ENCODE results near the gene GTPBP1. TPM values are rescaled to one million over a fixed set of nuclear protein-coding genes. Genes with fewer than 3 reads are reported as not detected.

Gene GTPBP1
- polyA plus RNA-seq, 1 experiment: 29.3 TPM

DNA sequence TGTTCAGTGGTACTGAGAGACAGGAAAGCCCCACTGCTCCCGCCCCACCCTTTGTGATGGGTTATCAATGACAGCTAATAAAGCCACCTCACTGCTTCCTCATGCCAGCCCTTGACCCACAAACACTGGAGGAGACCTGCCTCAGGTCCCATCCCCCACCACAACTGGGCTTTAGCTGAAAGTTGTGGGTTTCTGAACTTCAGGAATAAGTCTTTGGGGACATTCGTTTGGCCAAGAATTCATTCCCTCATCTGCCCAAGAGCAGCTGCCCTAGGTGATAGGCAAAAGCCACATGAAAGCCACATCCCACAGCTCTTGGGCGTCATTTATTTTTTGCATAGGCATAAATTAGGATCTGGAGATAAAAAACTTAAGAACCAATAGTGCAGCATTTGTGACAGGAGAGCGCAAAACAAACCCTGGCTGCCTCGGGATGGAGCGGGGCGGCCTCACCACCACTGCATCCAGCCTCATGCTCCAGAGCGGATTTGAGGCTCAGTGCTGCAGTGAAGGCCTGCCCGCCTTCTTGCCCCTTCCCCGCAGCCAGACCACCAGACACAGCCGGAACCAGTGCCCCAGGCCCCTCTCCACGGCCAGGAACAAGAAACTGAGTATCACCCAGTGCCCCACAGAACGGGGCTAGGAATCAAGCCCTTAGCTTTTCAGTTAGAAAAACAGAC, 28.8 kb downstream of the GTPBP1 start:
- ChIA-PET POLR2A (interaction anchor here (0.9 kb wide), 1 partner anchor 16 kb away, joined by 3 read pairs; no protein-coding TSS in a partner anchor), CTCF (interaction anchor here (2.9 kb wide), 1 partner anchor 10 kb away, joined by 19 read pairs; no protein-coding TSS in a partner anchor)
- TF ChIP-seq, protein P1, sequence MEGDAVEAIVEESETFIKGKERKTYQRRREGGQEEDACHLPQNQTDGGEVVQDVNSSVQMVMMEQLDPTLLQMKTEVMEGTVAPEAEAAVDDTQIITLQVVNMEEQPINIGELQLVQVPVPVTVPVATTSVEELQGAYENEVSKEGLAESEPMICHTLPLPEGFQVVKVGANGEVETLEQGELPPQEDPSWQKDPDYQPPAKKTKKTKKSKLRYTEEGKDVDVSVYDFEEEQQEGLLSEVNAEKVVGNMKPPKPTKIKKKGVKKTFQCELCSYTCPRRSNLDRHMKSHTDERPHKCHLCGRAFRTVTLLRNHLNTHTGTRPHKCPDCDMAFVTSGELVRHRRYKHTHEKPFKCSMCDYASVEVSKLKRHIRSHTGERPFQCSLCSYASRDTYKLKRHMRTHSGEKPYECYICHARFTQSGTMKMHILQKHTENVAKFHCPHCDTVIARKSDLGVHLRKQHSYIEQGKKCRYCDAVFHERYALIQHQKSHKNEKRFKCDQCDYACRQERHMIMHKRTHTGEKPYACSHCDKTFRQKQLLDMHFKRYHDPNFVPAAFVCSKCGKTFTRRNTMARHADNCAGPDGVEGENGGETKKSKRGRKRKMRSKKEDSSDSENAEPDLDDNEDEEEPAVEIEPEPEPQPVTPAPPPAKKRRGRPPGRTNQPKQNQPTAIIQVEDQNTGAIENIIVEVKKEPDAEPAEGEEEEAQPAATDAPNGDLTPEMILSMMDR (IDR thresholded peaks at IDR 0.05; ENCODE audit: low read depth, low read length): no peak
- no peaks in the 10 kb centered on the region for H3K27me3 ChIP-seq (ENCODE audit: control insufficient read depth, insufficient read depth, low read length)
- H3K4me3 ChIP-seq (ENCODE audit: low read depth, low read length): no peak overlapping the region
- no peaks in the 10 kb centered on the region; the same call in 1 of the 2 replicates for H3K9me3 ChIP-seq (ENCODE audit: control insufficient read depth, insufficient read depth, low read length)
- no peak for DNase-seq (ENCODE audit: low read depth, low spot score)
- H3K27ac ChIP-seq (ENCODE audit: low read depth, low read length): peak overlapping the region; percentile 74

GRCh38 chr22:38735126-38735464, 29.4 kb downstream of the GTPBP1 start:
- Histone ChIP-seq H3K27ac (ENCODE audit: low read depth, low read length) (peak overlapping the region; percentile 21), H3K27me3 (ENCODE audit: control insufficient read depth, insufficient read depth, low read length) (no peaks in the 10 kb centered on the region), H3K9me3 (ENCODE audit: control insufficient read depth, insufficient read depth, low read length) (no peaks in the 10 kb centered on the region; the same call in 1 of the 2 replicates), H3K4me3 (ENCODE audit: low read depth, low read length) (no peak overlapping the region)
- POLR2A ChIA-PET: no interaction called here
- CTCF ChIA-PET: interaction anchor here (2.9 kb wide), 1 partner anchor 10 kb away, joined by 19 read pairs; no protein-coding TSS in a partner anchor
- no peak for DNase-seq (ENCODE audit: low read depth, low spot score)
- TF ChIP-seq, protein P1 (IDR thresholded peaks at IDR 0.05; ENCODE audit: low read depth, low read length): no peak

DNA sequence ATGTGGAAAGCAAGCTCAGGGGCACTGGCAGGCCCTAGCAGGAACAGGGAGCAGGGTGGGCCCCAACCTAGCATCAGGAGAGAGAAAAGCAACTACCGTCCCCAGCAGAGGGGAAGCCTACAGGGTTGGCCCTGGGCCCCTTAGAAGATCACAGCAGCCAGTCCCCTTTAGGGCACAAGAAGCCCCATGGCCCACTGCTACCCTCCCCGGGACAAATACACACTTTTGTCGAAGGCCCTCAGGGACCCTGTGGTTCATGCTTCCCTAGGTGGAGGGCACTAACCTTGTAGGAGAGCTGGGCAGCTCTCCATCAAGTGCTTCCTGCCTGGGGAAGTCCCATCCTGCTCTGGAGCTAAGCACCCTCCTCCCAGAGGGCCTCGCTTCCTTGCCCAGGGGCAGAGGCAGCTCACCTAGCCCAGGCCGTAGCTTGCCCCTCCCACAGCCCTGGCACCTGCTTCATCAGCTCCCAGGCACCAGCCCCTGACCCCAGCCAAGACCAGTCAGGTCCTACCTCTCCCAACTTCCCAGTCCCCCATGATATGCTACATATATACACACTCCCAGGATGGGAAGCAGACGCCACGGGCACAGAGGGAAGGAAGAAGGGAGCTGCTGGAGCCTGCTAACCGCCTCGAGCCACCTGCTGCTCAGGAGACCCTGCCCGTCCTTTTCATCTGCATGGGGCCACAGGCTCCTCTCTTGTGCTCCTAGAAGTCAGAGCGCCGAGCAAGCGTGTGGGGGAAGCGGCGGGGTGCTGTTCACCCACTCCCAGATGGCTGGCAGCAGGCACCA, 29.9 kb downstream of the GTPBP1 start:
- Histone ChIP-seq H3K27me3 (ENCODE audit: control insufficient read depth, insufficient read depth, low read length) (no peaks in the 10 kb centered on the region), H3K9me3 (ENCODE audit: control insufficient read depth, insufficient read depth, low read length) (no peaks in the 10 kb centered on the region; the same call in 1 of the 2 replicates), H3K4me3 (ENCODE audit: low read depth, low read length) (no peak overlapping the region), H3K27ac (ENCODE audit: low read depth, low read length) (peak overlapping the region; percentile 21)
- ChIA-PET POLR2A (no interaction called here), CTCF (interaction anchor here (1.0 to 2.9 kb wide), 2 partner anchors 11 to 33 kb away, joined by 3 to 19 read pairs; no protein-coding TSS in a partner anchor)
- no peak for DNase-seq (ENCODE audit: low read depth, low spot score)
- TF ChIP-seq, protein P1 (IDR thresholded peaks at IDR 0.05; ENCODE audit: low read depth, low read length): no peak

GRCh38 chr22:38736257-38736570, 30.5 kb downstream of the GTPBP1 start:
- no peak for DNase-seq (ENCODE audit: low read depth, low spot score)
- ChIA-PET POLR2A (no interaction called here), CTCF (interaction anchor here (1.0 kb wide), 1 partner anchor 33 kb away, joined by 3 read pairs; no protein-coding TSS in a partner anchor)
- no peaks in the 10 kb centered on the region for H3K27me3 ChIP-seq (ENCODE audit: control insufficient read depth, insufficient read depth, low read length)
- H3K4me3 ChIP-seq (ENCODE audit: low read depth, low read length): no peak overlapping the region
- H3K9me3 ChIP-seq (ENCODE audit: control insufficient read depth, insufficient read depth, low read length): no peaks in the 10 kb centered on the region; the same call in 1 of the 2 replicates
- TF ChIP-seq, protein P1 (IDR thresholded peaks at IDR 0.05; ENCODE audit: low read depth, low read length): no peak
- H3K27ac ChIP-seq (ENCODE audit: low read depth, low read length): no peak overlapping the region

Measured in AG04450 (cell line).